ENCODE data around the gene FBP2. TPM values are rescaled to one million over a fixed set of nuclear protein-coding genes. Genes with fewer than 3 reads are reported as not detected.

The FBP2 gene
- total RNA-seq, 4 donors from 2014 or later, result 1.5 TPM; not detected in 3

DNA sequence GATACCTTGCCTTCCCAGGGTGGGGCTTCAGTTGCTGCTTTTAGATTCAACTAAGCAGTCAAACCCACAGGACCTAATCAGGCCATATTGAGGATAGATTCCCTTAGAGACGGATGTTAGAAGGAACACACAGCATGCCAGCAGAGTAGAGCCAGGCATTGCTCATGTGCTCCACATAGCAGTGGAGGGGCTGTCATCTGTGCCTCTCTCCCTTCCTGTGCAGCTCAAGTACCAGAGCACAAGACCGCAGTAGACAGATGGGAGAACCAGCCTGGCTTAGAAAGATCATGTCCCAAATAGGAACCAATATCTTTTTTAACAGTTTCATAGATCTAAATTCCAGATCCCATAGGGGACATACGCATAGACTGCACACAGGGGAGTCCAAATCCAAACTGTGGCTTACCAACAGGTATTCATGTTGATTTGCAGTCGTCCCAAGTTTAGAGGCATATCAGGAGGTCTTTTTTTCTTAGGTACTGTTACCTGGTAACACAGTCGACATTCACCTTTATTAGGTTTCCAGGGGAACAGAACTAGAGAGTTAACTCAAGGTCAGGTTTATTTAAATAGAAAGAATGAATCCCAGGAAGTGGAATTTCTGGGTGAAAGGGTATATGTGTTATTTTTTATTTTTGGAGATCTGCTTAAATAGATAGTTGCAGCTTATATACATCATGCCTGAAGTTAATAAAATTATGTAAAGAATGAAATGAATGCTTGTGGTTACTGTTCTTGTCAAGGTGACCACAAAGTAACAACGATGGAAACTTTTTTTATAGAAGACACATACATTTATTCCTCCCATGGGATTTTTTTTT lies 82.3 kb downstream of the FBP2 start:
- no peak overlapping the region for H3K4me3 ChIP-seq (ENCODE audit: low read depth, poor library complexity, severe bottlenecking)
- intact Hi-C loops (cut with DNase I; ENCODE audit: low total_unique reads), result no loop called here
- TF ChIP-seq, protein P1, sequence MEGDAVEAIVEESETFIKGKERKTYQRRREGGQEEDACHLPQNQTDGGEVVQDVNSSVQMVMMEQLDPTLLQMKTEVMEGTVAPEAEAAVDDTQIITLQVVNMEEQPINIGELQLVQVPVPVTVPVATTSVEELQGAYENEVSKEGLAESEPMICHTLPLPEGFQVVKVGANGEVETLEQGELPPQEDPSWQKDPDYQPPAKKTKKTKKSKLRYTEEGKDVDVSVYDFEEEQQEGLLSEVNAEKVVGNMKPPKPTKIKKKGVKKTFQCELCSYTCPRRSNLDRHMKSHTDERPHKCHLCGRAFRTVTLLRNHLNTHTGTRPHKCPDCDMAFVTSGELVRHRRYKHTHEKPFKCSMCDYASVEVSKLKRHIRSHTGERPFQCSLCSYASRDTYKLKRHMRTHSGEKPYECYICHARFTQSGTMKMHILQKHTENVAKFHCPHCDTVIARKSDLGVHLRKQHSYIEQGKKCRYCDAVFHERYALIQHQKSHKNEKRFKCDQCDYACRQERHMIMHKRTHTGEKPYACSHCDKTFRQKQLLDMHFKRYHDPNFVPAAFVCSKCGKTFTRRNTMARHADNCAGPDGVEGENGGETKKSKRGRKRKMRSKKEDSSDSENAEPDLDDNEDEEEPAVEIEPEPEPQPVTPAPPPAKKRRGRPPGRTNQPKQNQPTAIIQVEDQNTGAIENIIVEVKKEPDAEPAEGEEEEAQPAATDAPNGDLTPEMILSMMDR (IDR thresholded peaks at IDR 0.05), result no peak
- no peak for TF ChIP-seq POLR2A (IDR thresholded peaks at IDR 0.05)
- 49 to 61% methylated on average over 6 of the region's 6 CpGs for WGBS, 2 donors
- no peak for DNase-seq (ENCODE audit: low spot score in 2 of 2)

Other genes with a start within 250 kb of the FBP2 start
- under 1 TPM in 1 of 4 donors, not detected in 3; 0.34 TPM for gene PCAT7, start 38.7 kb downstream of the FBP2 start, total RNA-seq
- gene FBP1, start 45.7 kb upstream of the FBP2 start, total RNA-seq, result 10 to 100 TPM in 1 of 4 donors, 1 to 10 TPM in 2, under 1 TPM in 1; 0.99 to 12.1 (median 6.6) TPM
- 100 to 1,000 TPM in 3 of 4 donors, 10 to 100 TPM in 1; 66.3 to 136 (median 118) TPM for gene AOPEP, start 132.9 kb upstream of the FBP2 start, total RNA-seq

All from lower leg skin (tissue), 4 donors.